PC-3 (cell line): Measurements from ENCODE around the gene ZCCHC2.

Source experiments
- EZH2phosphoT487 ChIP-seq: fragments of 300-600 bp; sonication (generic); IDR thresholded peaks from 2 replicates; pipeline ENCODE4 v1.6.1; 2018; ENCODE audit warnings: mild to moderate bottlenecking, antibody characterized with exemption, low read length, borderline replicate concordance
- TF ChIP-seq, protein P1 (sequence below): fragments of 300-600 bp; sonication (generic); conservative IDR thresholded peaks from 2 replicates; pipeline ENCODE4 v1.5.1; 2017; ENCODE audit warnings: antibody characterized with exemption, low read depth, mild to moderate bottlenecking, low read length

DNA sequence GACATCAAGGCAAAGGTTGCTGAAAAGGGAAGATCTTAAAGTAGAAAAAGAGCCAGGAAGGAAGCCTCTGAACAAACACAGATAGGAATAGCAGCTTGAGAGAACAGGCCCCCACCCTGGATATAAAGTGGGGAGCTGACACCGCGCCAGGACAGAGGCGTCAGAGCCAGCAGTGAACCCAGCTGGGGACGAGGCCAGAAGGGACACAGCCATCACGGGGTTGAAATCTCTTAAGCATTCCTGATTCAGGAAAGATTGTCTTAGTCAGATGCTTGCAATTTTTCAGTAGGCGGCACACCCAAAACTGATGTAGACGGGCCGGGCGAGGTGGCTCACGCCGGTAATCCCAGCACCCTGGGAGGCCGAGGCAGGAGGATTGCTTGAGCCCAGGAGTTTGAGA is 98.7 kb downstream of the ZCCHC2 start:
- TF ChIP-seq, protein P1, sequence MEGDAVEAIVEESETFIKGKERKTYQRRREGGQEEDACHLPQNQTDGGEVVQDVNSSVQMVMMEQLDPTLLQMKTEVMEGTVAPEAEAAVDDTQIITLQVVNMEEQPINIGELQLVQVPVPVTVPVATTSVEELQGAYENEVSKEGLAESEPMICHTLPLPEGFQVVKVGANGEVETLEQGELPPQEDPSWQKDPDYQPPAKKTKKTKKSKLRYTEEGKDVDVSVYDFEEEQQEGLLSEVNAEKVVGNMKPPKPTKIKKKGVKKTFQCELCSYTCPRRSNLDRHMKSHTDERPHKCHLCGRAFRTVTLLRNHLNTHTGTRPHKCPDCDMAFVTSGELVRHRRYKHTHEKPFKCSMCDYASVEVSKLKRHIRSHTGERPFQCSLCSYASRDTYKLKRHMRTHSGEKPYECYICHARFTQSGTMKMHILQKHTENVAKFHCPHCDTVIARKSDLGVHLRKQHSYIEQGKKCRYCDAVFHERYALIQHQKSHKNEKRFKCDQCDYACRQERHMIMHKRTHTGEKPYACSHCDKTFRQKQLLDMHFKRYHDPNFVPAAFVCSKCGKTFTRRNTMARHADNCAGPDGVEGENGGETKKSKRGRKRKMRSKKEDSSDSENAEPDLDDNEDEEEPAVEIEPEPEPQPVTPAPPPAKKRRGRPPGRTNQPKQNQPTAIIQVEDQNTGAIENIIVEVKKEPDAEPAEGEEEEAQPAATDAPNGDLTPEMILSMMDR, result no peak
- TF ChIP-seq EZH2phosphoT487, result no peak
